A549 treated with ZK216348 at 1 μM for 4 hours (cell line): Measurements from ENCODE around the gene HRH1. TPM values are rescaled to one million over a fixed set of nuclear protein-coding genes. Genes with fewer than 3 reads are reported as not detected.

Experiments used
- total RNA-seq: library from RNA; stranded (reverse); fragments of 200-300 nt; extraction: Qiagen RNA extraction; gene quantifications from 5 replicates; pipeline ENCODE4 v1.2.3, GENCODE V29; 2022; ENCODE audit warnings: low read depth

Gene HRH1
- total RNA-seq, result 6.8 to 8.4 TPM (median 7.8 TPM) in 5 replicates

GRCh38 chr3:11154036-11154952, at the start of gene HRH1:
Gene HRH1 (plus strand): TSS chr3:11154493. CDS start chr3:11259038, 104,545 bp downstream.

GRCh38 chr3:11271986-11272904, 118.0 kb downstream of the HRH1 start, which contains the start of gene ATG7:
Gene ATG7 (plus strand): TSS chr3:11272397. CDS start chr3:11298696, 26,299 bp downstream.

Other genes starting within 250 kb of the HRH1 start
- gene SLC6A1, start 161.7 kb upstream of the HRH1 start, total RNA-seq, result not detected in 5 replicates
- gene ATG7, start 117.9 kb downstream of the HRH1 start, total RNA-seq, result 15.1 to 18.2 TPM (median 15.3 TPM) in 5 replicates